MM.1S (cell line): Measurements from ENCODE around the gene LPCAT2.

Experiments used
- EZH2phosphoT487 ChIP-seq: fragments of 300-600 bp; sonication (generic); IDR thresholded peaks from 2 replicates; pipeline ENCODE4 v1.6.1; 2018; ENCODE audit warnings: antibody characterized with exemption, low read length
- TF ChIP-seq, protein P1 (sequence below): fragments of 300-600 bp; sonication (generic); IDR thresholded peaks from 2 replicates; pipeline ENCODE4 v1.5.1; 2016; ENCODE audit warnings: antibody characterized with exemption, low read length, mixed read lengths

- no peak for TF ChIP-seq EZH2phosphoT487
- TF ChIP-seq, protein P1, sequence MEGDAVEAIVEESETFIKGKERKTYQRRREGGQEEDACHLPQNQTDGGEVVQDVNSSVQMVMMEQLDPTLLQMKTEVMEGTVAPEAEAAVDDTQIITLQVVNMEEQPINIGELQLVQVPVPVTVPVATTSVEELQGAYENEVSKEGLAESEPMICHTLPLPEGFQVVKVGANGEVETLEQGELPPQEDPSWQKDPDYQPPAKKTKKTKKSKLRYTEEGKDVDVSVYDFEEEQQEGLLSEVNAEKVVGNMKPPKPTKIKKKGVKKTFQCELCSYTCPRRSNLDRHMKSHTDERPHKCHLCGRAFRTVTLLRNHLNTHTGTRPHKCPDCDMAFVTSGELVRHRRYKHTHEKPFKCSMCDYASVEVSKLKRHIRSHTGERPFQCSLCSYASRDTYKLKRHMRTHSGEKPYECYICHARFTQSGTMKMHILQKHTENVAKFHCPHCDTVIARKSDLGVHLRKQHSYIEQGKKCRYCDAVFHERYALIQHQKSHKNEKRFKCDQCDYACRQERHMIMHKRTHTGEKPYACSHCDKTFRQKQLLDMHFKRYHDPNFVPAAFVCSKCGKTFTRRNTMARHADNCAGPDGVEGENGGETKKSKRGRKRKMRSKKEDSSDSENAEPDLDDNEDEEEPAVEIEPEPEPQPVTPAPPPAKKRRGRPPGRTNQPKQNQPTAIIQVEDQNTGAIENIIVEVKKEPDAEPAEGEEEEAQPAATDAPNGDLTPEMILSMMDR: no peak
These were observed 69.0 kb downstream of the LPCAT2 start for GRCh38 chr16:55577887-55578286.
